Eye (tissue), 1 donor: ENCODE results near the gene ZNRF1.

Source experiments
- DNase-seq: peaks from one replicate; pipeline ENCODE4 v3.0.0-alpha.2; 2015

Gene ZNRF1

GRCh38 chr16:75100603-75100990, 101.8 kb downstream of the ZNRF1 start:
- DNase-seq = no peak

GRCh38 chr16:75101635-75102034, 102.8 kb downstream of the ZNRF1 start:
- no peak for DNase-seq

- DNase-seq = no peak
These were observed 103.8 kb downstream of the ZNRF1 start for GRCh38 chr16:75102595-75102994.

- DNase-seq = no peak
These were observed 105.2 kb downstream of the ZNRF1 start for GRCh38 chr16:75103994-75104393.

- no peak for DNase-seq
These were observed 106.0 kb downstream of the ZNRF1 start for GRCh38 chr16:75104836-75105235.

GRCh38 chr16:75105306-75106061, 106.7 kb downstream of the ZNRF1 start:
- no peak for DNase-seq

GRCh38 chr16:75106351-75107274, 107.8 kb downstream of the ZNRF1 start:
- no peak for DNase-seq

GRCh38 chr16:75107505-75107904, 108.7 kb downstream of the ZNRF1 start:
- DNase-seq = no peak

GRCh38 chr16:75108792-75109731, 110.2 kb downstream of the ZNRF1 start:
- DNase-seq = no peak

GRCh38 chr16:75109732-75110243, 111.0 kb downstream of the ZNRF1 start:
- DNase-seq = no peak

GRCh38 chr16:75110637-75111513, 112.1 kb downstream of the ZNRF1 start:
- peak; percentile 97 for DNase-seq

GRCh38 chr16:75111514-75111940, 112.7 kb downstream of the ZNRF1 start:
- DNase-seq = no peak

- no peak for DNase-seq
These were observed 113.3 kb downstream of the ZNRF1 start for GRCh38 chr16:75111961-75112733.

GRCh38 chr16:75112734-75113491, 114.1 kb downstream of the ZNRF1 start:
- no peak for DNase-seq

GRCh38 chr16:75113541-75114121, 114.8 kb downstream of the ZNRF1 start:
- no peak for DNase-seq

- no peak for DNase-seq
These were observed 115.5 kb downstream of the ZNRF1 start for GRCh38 chr16:75114179-75114945.

GRCh38 chr16:75114946-75115825, 116.4 kb downstream of the ZNRF1 start:
- DNase-seq = no peak
